G401.6 (cell line): Measurements from ENCODE around the gene ZDHHC8.

Source experiments
- FAIRE-seq: peaks from 2 replicates; lab custom pipeline; 2012; peaks lifted over from hg19 to GRCh38; lab: Jason Lieb, UNC

The ZDHHC8 gene

GRCh38 chr22:20164863-20165262 lies 33.3 kb downstream of the ZDHHC8 start:
- no peak for FAIRE-seq

- no peak for FAIRE-seq
Observed at GRCh38 chr22:20165421-20165820, 33.8 kb downstream of the ZDHHC8 start.

GRCh38 chr22:20165913-20166312 lies 34.3 kb downstream of the ZDHHC8 start:
- no peak for FAIRE-seq

GRCh38 chr22:20166703-20167102 lies 35.1 kb downstream of the ZDHHC8 start:
- FAIRE-seq: no peak

GRCh38 chr22:20167643-20168322 lies 36.2 kb downstream of the ZDHHC8 start:
- FAIRE-seq: no peak

- no peak for FAIRE-seq
Observed at GRCh38 chr22:20169253-20169822, 37.7 kb downstream of the ZDHHC8 start.

- no peak for FAIRE-seq
Observed at GRCh38 chr22:20170170-20170569, 38.6 kb downstream of the ZDHHC8 start.

GRCh38 chr22:20171288-20172140 lies 39.9 kb downstream of the ZDHHC8 start:
- FAIRE-seq: no peak

GRCh38 chr22:20172141-20172613 lies 40.6 kb downstream of the ZDHHC8 start:
- FAIRE-seq: no peak

GRCh38 chr22:20173246-20173645 lies 41.6 kb downstream of the ZDHHC8 start:
- no peak for FAIRE-seq

GRCh38 chr22:20173772-20174171 lies 42.2 kb downstream of the ZDHHC8 start:
- no peak for FAIRE-seq

GRCh38 chr22:20174785-20175596 lies 43.4 kb downstream of the ZDHHC8 start:
- FAIRE-seq: no peak

GRCh38 chr22:20175597-20175900 lies 43.9 kb downstream of the ZDHHC8 start:
- no peak for FAIRE-seq

GRCh38 chr22:20176421-20177085 lies 44.9 kb downstream of the ZDHHC8 start:
- no peak for FAIRE-seq

GRCh38 chr22:20177217-20177911 lies 45.8 kb downstream of the ZDHHC8 start:
- FAIRE-seq: no peak

- FAIRE-seq: no peak
Observed at GRCh38 chr22:20178075-20178914, 46.7 kb downstream of the ZDHHC8 start.

- no peak for FAIRE-seq
Observed at GRCh38 chr22:20178915-20179227, 47.3 kb downstream of the ZDHHC8 start.

- no peak for FAIRE-seq
Observed at GRCh38 chr22:20179455-20180244, 48.0 kb downstream of the ZDHHC8 start.

- no peak for FAIRE-seq
Observed at GRCh38 chr22:20180245-20180630, 48.6 kb downstream of the ZDHHC8 start.

- FAIRE-seq: no peak
Observed at GRCh38 chr22:20180640-20181039, 49.0 kb downstream of the ZDHHC8 start.
